ENCODE data around the gene TFB1M.

The TFB1M gene

DNA sequence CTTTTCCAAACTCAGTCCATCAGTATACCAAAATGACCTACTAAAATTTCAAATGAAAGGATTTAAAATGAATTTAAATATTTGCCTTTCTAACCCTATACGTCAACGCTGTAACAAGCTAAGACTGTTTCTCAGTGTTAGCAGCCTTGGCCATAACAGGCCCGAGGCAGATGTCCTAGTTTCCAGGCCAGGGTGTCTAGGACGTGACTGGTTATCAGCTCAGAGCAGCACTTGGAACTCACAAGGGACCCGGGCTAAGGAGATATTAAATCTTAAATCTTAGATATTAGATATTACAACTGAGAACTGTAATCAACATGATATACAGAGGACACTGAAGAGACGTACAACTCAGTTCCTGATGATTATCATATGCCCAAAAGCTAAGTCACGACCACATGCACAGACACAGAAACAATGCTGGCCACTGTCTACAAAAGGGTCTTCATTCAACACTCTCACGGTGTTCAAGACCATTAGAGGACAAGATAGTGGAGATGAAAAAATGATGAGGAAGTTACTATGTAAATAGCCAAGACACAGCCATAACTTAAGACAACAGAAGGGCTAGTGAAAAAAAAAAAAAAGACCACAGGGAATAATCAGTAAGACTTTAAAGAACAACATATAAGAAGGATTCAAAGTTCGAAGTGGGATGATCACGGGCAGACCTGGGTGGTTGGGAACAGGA, 50.8 kb downstream of the TFB1M start, which contains the start of gene CLDN20:
Gene CLDN20 (plus strand): TSS at position 641 of the 691 bp plus-strand sequence. CDS start 11,707 bp downstream, outside the sequence.
- no peak for DNase-seq (ENCODE audit: low read depth)

DNA sequence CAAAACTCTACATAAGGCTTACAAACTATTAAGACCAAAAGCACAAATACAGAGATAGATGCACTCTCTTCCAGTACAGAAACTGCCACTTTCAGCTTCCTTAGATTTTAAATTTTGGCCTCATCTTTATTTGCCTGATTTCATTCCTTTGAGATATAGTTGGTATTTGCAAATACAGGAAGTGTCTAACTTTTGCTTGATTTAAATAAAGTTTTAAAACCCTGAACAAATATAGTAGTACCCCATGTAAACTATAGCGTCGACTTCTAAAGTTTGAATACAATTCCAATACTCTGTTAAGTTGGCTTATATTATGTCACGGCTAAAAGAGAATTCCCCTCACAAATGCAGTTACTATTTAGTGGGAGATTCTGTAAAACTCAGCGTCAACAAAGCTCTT, 51.6 kb downstream of the TFB1M start:
- no peak for DNase-seq (ENCODE audit: low read depth)

DNA sequence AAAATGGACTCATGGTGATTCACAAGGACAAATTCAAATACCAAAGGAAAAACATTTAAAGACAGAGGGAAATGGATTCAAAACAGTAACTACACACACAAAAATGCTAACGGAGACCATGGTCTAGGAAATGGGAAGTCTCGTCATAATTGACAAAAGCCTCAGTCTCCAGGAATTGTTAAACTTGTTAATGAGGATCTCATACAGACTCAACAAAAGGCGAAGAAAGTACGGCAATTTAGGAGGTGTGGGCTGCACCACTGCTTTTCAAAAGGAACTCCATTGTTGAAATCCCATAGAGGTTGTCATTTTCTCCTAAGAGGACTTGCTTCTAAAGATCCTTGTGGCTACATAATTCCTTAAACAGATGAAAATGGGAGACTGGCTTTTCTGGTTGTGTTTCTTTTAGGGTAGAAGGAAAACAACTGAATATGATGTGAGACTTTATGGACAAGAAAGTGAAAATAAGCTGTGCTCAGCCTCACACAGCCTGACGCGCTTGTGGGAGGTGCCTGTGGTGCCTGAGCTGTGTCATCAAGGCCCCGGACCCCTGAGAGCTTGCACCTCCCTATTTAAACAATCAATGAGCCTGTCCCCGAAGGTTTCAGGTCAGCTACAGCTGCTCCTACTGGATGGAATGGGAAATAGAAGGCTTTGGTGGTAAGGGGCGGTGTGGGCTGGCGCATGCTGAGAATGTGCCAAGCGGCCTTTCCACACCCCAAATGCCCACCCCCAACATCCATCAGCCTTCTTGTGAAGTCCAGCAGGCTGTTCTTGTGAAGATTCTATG, 53.0 kb downstream of the TFB1M start:
- no peak for DNase-seq (ENCODE audit: low read depth)

DNA sequence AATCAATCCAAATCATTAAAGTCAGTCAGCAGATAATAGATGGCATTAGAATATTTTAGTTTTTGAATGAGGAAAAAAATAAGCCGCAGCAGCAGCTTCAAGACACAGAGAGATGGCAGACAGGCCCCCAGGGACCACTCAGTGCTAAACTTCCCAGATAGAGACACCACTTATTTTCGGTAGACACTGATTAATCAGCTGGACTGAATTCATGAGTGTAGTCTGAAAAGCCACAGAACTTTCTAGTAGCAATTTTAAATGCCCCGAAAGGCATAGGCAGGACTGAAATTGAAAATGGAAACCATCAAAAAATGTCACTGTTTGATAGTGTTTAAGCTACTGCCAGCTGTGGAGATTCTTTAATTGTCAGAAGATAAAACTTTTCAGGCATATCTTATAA, 53.6 kb downstream of the TFB1M start:
- no peak for DNase-seq (ENCODE audit: low read depth)

DNA sequence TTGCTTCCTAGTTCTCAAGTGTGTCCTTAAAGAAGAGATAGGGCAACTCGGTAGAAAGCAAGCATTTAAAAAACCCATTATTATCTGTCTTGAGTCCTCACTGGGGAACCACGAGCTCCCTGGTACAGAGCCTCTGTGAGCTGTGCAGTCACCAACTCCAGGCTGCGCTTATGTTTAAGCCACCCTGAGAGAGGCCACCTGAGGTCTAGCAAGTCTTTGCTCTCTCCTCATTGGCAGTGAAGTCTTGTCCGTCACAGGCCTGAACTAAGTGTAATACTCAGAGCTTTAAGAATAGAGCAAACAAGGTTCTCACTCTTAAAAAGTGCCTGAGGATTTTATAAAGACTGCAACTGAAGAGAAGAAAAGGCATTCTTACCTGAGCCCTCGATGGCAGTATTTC, 54.4 kb downstream of the TFB1M start:
- DNase-seq (ENCODE audit: low read depth), result no peak

DNA sequence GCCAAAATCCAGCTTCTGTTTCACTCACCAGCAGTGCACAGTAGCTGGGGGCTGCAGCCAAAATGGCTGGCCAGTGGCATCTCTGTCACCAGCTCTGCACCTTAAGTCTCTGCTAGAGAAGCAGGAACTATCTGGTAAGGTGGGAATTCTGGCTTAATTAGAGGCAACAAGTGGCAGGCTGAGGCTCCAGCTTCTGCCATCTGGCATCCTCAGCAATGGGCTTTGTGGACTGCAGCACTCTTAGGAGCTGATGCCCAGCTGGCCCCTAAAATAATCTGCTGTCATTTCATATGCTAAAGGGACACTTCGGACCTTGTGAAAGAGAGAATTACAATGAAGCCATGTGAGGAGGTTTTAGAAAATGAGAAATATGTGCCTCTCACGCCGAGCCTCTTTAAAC, 55.1 kb downstream of the TFB1M start:
- no peak for DNase-seq (ENCODE audit: low read depth)

DNA sequence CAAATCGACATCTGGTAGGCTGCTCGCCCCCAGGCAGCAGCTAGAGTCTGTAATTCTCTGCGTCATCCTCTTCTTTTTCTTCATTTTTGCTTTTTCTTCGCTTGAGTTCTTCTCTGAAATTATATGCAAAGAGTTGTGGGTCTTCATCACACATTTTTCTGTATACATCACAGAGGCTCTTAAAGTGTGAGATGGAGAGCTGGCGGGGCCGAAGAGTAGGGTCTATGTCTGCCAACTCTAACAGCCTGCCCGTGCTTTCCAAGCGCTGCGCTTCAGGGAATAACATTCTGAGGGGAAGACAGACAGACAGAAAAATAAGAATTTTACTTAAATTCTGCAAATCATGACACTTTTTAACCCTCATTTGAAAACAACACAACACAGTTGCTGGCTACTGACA, 56.5 kb downstream of the TFB1M start:
- no peak for DNase-seq (ENCODE audit: low read depth)

DNA sequence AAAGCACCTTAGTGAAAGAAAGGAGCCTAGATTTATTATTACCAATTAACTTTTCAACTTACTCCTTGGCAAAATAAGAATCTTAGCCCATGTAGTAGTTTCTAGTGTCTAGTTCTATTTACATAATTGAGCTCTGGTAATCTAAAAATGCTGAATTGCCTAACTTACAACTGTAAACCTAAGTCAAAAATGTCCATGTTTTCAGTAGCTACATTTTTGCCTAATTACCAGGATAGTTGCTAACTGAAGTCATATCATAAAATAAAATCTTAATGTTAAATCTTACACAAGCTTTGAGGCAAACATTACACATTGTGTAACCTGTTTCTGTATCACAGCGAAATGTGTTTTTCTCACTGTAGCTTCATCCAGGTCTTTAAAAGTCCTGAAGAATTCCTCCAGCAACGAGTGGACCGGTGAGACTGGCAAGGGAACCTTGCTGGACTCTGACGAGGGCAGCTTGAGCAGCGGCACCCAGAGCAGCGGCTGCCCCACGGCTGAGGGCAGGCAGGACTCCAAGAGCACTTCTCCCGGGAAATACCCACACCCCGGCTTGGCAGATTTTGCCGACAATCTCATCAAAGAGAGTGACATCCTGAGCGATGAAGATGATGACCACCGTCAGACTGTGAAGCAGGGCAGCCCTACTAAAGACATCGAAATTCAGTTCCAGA, 58.0 kb downstream of the TFB1M start:
- no peak for DNase-seq (ENCODE audit: low read depth)

GRCh38 chr6:155254139-155254538, 60.1 kb downstream of the TFB1M start:
- DNase-seq (ENCODE audit: low read depth), result no peak

DNA sequence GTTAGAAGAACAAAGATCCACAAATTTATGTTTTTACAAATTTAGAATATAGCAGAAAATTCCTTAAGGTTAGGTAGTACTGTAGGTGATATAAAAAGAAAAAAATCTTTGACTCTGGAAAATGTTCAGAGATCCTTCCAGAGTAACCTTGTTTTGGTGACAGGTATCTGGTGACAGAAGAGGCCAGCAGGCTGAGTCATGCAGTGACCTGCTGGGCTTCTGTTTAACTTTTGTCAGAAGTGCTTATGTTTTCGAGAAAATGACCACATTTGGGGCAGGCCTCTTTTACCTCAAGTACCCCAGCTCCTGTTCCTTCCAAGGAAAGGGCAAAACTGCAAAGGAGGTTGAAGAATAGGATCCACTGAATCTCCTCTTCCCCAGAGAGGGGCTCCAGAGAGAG, 60.9 kb downstream of the TFB1M start:
- no peak for DNase-seq (ENCODE audit: low read depth)

- no peak for DNase-seq (ENCODE audit: low read depth)
Observed at GRCh38 chr6:155252581-155252980, 61.7 kb downstream of the TFB1M start.

- no peak for DNase-seq (ENCODE audit: low read depth)
Observed at GRCh38 chr6:155250701-155251381, 63.4 kb downstream of the TFB1M start.

- no peak for DNase-seq (ENCODE audit: low read depth)
Observed at GRCh38 chr6:155248008-155249001, 66.0 kb downstream of the TFB1M start.

DNA sequence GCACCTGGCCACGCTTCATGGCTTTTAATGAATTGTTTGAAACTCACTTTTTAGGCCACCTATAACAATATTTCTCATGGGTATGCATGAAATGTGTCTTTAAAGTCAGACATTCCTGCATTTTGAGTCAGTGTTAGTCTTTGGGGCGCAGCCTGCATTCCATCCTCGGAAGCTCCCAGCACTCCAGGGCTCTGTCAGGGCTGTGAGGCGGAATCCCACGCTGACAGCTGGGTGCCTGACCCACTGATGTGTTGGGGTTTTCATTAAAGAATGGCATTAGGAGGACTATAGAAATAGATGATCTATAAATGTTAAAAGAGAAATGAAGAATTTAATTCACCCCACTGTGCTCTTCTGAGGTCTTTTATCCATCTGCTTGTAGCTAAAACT, 66.7 kb downstream of the TFB1M start:
- no peak for DNase-seq (ENCODE audit: low read depth)

DNA sequence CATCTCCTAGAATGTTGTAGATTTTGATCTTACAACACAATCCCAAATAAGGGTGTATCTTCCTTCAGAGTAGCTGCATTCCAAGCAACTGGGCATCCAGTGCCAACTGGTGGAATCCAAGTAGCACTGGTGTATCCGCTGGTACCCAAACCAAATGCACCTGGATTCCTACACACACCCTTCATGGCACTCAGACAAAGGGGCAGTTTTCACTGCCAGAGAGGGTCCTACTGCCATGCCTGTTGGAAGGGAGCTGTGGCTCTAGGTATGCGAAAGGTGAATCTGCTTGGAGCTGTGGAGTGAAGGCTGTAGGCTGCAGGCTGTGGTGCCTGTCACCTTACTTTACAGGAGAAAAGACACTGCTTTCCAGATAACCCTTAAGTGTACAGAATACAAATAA, 67.5 kb downstream of the TFB1M start:
- DNase-seq (ENCODE audit: low read depth), result no peak

DNA sequence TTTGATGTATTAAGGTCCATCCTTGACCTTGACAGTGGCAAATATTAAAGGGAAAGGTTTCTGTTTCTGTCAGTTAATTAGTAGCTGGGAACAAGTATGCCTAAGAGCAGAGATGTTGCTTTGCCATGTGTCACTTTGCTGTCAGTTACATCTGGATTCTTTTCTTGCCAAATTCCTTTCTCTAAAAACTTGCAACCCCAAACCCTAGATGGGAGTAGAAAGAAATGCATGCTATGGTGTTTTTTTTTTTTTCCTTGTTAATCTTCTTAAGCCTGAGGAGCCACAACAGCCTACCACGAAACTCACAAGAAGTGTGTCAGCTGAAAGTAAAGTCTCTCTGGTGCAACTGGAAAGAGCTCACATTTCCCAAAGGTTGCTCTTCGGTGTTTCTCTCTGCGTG, 68.5 kb downstream of the TFB1M start:
- no peak for DNase-seq (ENCODE audit: low read depth)

GRCh38 chr6:155245193-155245592, 69.1 kb downstream of the TFB1M start:
- DNase-seq (ENCODE audit: low read depth), result no peak

DNA sequence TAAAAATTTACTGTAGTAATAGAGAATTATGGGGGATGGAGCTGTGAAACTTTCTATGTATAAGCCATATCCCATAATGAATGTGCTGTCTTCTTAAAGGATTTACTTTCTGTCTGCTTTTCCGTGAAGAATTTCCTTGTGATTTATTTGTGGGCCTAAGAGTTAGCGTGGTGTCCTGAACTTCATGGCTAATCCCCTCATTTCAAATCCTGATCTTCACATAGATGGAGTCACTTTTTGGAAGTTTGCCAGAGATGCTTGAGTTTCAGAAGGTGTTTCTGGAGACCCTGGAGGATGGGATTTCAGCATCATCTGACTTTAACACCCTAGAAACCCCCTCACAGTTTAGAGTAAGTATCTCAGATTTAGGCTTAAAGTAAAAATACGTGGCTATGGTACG, 69.8 kb downstream of the TFB1M start:
- DNase-seq (ENCODE audit: low read depth), result no peak

- DNase-seq (ENCODE audit: low read depth), result no peak
Observed at GRCh38 chr6:155241966-155242365, 72.3 kb downstream of the TFB1M start.

DNA sequence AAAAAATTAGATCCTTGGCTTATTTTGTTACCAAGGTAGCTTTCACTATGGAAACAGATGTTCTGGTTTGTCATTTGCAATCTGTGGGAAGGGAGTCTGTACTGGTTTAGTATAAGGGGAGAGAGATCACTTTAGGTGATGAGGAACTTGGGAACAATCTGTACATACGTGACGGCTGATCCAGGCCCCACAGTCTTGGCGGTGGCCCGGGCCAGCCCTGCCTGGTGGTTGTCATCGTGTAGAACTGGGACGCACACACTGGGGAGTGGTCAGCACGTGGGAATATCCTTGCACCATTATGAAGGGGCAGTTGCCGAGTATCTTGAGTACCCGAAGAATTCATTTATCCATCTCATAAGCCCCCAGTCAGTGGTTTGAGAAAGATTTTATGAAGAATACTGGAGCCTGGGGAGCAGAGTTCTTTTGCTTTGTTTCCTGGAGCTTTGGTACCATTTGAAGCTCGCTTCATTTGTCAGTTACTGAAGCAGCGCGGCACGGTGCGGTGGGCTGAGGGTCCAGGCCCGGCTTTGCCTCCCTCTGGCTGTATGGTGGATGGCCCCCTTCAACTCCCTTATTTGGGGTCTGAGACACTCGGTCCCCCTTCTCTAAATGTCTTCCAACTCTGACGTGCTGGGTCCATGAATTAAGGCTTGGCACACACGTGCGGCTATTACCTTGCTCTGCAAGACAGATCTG, 73.2 kb downstream of the TFB1M start:
- DNase-seq (ENCODE audit: low read depth), result no peak

DNA sequence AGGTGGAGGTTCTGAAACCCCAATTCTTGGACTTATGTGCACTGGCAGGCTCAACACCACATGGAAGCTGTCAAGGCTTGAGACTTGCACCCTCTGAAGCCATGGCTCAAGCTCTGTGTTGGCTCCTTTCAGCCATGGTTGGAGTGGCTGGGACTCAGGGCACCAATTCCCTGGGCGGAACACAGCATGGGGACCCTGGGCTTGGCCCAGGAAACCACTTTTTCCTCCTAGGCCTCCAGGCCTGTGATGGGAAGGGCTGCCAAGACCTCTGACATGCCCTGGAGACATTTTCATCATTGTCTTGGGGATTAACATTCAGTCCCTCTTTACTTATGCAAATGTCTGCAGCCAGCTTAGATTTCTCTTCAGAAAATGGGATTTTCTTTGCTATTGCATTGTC, 76.7 kb downstream of the TFB1M start:
- no peak for DNase-seq (ENCODE audit: low read depth)

Measured in T follicular helper cell (primary cell).